ENCODE measurements around the gene IL12A.

The IL12A gene

GRCh38 chr3:159988617-159989271 is at the start of gene IL12A:
TSS of gene IL12A (plus strand) at chr3:159988835.
- peak; percentile 99 for ATAC-seq
- no peak for TF ChIP-seq TCF4 (CRISPR knock-in tag; IDR thresholded peaks at IDR 0.05; ENCODE audit: borderline replicate concordance)
- TF ChIP-seq, protein P1, sequence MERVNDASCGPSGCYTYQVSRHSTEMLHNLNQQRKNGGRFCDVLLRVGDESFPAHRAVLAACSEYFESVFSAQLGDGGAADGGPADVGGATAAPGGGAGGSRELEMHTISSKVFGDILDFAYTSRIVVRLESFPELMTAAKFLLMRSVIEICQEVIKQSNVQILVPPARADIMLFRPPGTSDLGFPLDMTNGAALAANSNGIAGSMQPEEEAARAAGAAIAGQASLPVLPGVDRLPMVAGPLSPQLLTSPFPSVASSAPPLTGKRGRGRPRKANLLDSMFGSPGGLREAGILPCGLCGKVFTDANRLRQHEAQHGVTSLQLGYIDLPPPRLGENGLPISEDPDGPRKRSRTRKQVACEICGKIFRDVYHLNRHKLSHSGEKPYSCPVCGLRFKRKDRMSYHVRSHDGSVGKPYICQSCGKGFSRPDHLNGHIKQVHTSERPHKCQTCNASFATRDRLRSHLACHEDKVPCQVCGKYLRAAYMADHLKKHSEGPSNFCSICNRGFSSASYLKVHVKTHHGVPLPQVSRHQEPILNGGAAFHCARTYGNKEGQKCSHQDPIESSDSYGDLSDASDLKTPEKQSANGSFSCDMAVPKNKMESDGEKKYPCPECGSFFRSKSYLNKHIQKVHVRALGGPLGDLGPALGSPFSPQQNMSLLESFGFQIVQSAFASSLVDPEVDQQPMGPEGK (CRISPR knock-in tag; IDR thresholded peaks at IDR 0.05; ENCODE audit: borderline replicate concordance) = peak; percentile 28; the same call in 1 of the 2 replicates

- peak; percentile 42; the same call in 2 of the 3 replicates for ATAC-seq
- TF ChIP-seq TOX (CRISPR knock-in tag; IDR thresholded peaks at IDR 0.05; ENCODE audit: borderline replicate concordance) (no peak), GLIS3 (CRISPR knock-in tag; IDR thresholded peaks at IDR 0.05) (no peak), RARB (CRISPR knock-in tag; IDR thresholded peaks at IDR 0.05) (no peak), ISL1 (CRISPR knock-in tag; IDR thresholded peaks at IDR 0.05) (no peak), CREB5 (CRISPR knock-in tag; IDR thresholded peaks at IDR 0.05; ENCODE audit: low read depth) (no peak), ZNF8 (CRISPR knock-in tag; IDR thresholded peaks at IDR 0.05) (no peak), OSR1 (CRISPR knock-in tag; IDR thresholded peaks at IDR 0.05) (no peak), POU6F1 (CRISPR knock-in tag; IDR thresholded peaks at IDR 0.05; ENCODE audit: borderline replicate concordance, low read depth) (no peak), SNAI2 (CRISPR knock-in tag; IDR thresholded peaks at IDR 0.05) (no peak), ZFP30 (CRISPR knock-in tag; IDR thresholded peaks at IDR 0.05) (no peak), ARNTL (CRISPR knock-in tag; IDR thresholded peaks at IDR 0.05; ENCODE audit: borderline replicate concordance, low read depth) (no peak), ZC3H10 (CRISPR knock-in tag; IDR thresholded peaks at IDR 0.05) (no peak), TCF4 (CRISPR knock-in tag; IDR thresholded peaks at IDR 0.05; ENCODE audit: borderline replicate concordance) (no peak), BACH2 (CRISPR knock-in tag; IDR thresholded peaks at IDR 0.05; ENCODE audit: borderline replicate concordance) (no peak), ESRRG (CRISPR knock-in tag; IDR thresholded peaks at IDR 0.05) (no peak), TSHZ2 (CRISPR knock-in tag; IDR thresholded peaks at IDR 0.05) (no peak)
- TF ChIP-seq, protein P1 (CRISPR knock-in tag; IDR thresholded peaks at IDR 0.05; ENCODE audit: borderline replicate concordance) = no peak
Measured at GRCh38 chr3:159941038-159942000, 47.3 kb upstream of the IL12A start.

- no peak for ATAC-seq
- TF ChIP-seq ARNTL (CRISPR knock-in tag; IDR thresholded peaks at IDR 0.05; ENCODE audit: borderline replicate concordance, low read depth) = no peak
- no peak for TF ChIP-seq ESRRG (CRISPR knock-in tag; IDR thresholded peaks at IDR 0.05)
- TF ChIP-seq SNAI2 (CRISPR knock-in tag; IDR thresholded peaks at IDR 0.05) = no peak
- no peak for TF ChIP-seq CSDC2 (CRISPR knock-in tag; IDR thresholded peaks at IDR 0.05)
Measured at GRCh38 chr3:159944781-159945180, 43.9 kb upstream of the IL12A start.
